Hepatocyte (in vitro differentiated cells): Measurements from ENCODE around the gene ZDHHC7. TPM values are rescaled to one million over a fixed set of nuclear protein-coding genes. Genes with fewer than 3 reads are reported as not detected.

Source experiments
- DNase-seq: peaks from one replicate; pipeline ENCODE4 v3.0.0-alpha.2; 2016; ENCODE audit warnings: low spot score
- H2AFZ ChIP-seq: fragments of 200-600 bp; sonication (generic); 2 replicates; pipeline ENCODE4 v1.6.0; 2016; ENCODE audit warnings: antibody characterized with exemption, mild to moderate bottlenecking
- H3K27ac ChIP-seq: fragments of 200-600 bp; sonication (generic); 2 replicates; pipeline ENCODE4 v1.5.1; 2016; ENCODE audit warnings: mild to moderate bottlenecking
- H3K27me3 ChIP-seq: fragments of 200-600 bp; sonication (generic); 2 replicates; pipeline ENCODE4 v1.6.1; 2016
- H3K36me3 ChIP-seq: fragments of 200-600 bp; sonication (generic); replicated peaks from 2 replicates; pipeline ENCODE4 v1.5.1; 2016; ENCODE audit warnings: low read depth; ENCODE audit not compliant: insufficient read depth
- H3K4me1 ChIP-seq: fragments of 200-600 bp; sonication (generic); 2 replicates; pipeline ENCODE4 v1.5.1; 2016; ENCODE audit warnings: mild to moderate bottlenecking, moderate library complexity; ENCODE audit not compliant: insufficient read depth
- H3K4me2 ChIP-seq: fragments of 200-600 bp; sonication (generic); 2 replicates; pipeline ENCODE4 v1.6.0; 2016
- H3K4me3 ChIP-seq: fragments of 200-600 bp; sonication (generic); 2 replicates; pipeline ENCODE4 v1.5.1; 2016; ENCODE audit warnings: mild to moderate bottlenecking
- H3K79me2 ChIP-seq: fragments of 200-600 bp; sonication (generic); 2 replicates; pipeline ENCODE4 v1.6.0; 2017; ENCODE audit warnings: mild to moderate bottlenecking
- H3K9me2 ChIP-seq: fragments of 200-600 bp; sonication (generic); replicated peaks from 2 replicates; pipeline ENCODE4 v1.6.0; 2017; ENCODE audit warnings: mild to moderate bottlenecking; ENCODE audit not compliant: insufficient read depth
- H3K9me3 ChIP-seq: fragments of 200-600 bp; sonication (generic); 2 replicates; pipeline ENCODE4 v1.5.1; 2016; ENCODE audit warnings: low read depth, mild to moderate bottlenecking
- H4K20me1 ChIP-seq: fragments of 200-600 bp; sonication (generic); 2 replicates; pipeline ENCODE4 v1.6.0; 2016; ENCODE audit warnings: mild to moderate bottlenecking; ENCODE audit not compliant: insufficient read depth, poor library complexity, severe bottlenecking
- EZH2 ChIP-seq: fragments of 200-600 bp; sonication (generic); IDR thresholded peaks from 2 replicates; pipeline ENCODE4 v1.6.1; 2016; ENCODE audit warnings: antibody characterized with exemption, mild to moderate bottlenecking, borderline replicate concordance
- EZH2phosphoT487 ChIP-seq: fragments of 200-600 bp; sonication (generic); IDR thresholded peaks from one replicate; pipeline ENCODE4 v1.6.1; 2018; ENCODE audit warnings: antibody characterized with exemption, mild to moderate bottlenecking, low read depth, moderate library complexity; ENCODE audit not compliant: unreplicated experiment, severe bottlenecking
- WGBS: methylation state at CpG from one replicate; pipeline ENCODE4 v1.1.6; 2016; ENCODE audit warnings: low lambda C conversion rate; ENCODE audit errors: missing lambda C conversion rate; 5-methylcytosine and 5-hydroxymethylcytosine counted together
- polyA plus RNA-seq: library from polyadenylated mRNA; unstranded; fragments of >200 nt; fragmentation: Nextera tagmentation; extraction: Ambion mirVana; gene quantifications from 2 replicates; pipeline ENCODE4 v1.2.1, GENCODE V29; 2016
- total RNA-seq: library from RNA; depleted of rRNA; stranded (reverse); fragments of >200 nt; gene quantifications from 2 replicates; pipeline ENCODE4 v1.2.3, GENCODE V29; 2014
- TF ChIP-seq, protein P1 (sequence below): fragments of 200-600 bp; sonication (generic); IDR thresholded peaks from 2 replicates; pipeline ENCODE4 v1.5.1; 2016; ENCODE audit warnings: antibody characterized with exemption, mild to moderate bottlenecking; ENCODE audit not compliant: poor library complexity

The ZDHHC7 gene
- total and polyA plus RNA-seq, 2 experiments from 2014 or later: 51.4 to 65.2 TPM

DNA sequence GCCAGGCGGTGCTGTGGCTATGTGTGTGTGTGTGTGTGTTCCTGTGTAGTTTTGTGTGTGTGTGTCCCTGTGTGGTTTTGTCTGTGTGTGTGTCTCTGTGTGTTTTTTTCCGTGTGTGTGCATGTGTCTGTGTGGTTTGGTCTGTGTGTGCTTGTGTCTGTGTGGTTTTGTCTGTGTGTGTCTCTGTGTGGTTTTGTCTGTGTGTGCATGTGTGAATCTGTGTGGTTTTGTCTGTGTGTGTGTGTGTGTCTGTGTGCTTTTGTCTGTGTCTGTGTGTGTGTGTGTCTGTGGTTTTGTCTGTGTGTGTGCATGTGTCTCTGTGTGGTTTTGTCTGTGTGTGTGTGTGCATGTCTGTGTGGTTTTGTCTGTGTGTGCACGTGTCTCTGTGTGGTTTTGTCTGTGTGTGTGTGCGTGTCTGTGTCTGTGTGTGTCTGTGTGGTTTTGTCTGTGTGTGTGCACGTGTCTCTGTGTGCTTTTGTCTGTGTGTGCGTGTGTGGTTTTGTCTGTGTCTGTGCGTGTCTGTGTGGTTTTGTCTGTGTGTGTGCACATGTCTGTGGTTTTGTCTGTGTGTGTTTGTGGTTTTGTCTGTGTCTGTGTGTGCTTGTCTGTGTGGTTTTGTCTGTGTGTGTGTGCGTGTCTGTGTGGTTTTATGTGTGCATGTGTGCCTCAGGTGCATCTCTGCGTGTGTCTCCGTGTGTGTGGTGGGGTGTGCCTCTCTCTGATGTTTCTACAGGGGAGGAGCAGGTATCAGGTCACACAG is 62.3 kb downstream of the ZDHHC7 start:
- Histone ChIP-seq H3K9me3 (no peaks in the 10 kb centered on the region), H3K9me2 (no peaks in the 10 kb centered on the region), H3K27me3 (no peaks in the 10 kb centered on the region), H3K4me3 (no peak overlapping the region), H3K4me1 (peaks cover 26% of the 10 kb centered on the region), H3K36me3 (no peaks in the 10 kb centered on the region), H2AFZ (no peak overlapping the region), H4K20me1 (no peaks in the 10 kb centered on the region), H3K27ac (peak overlapping the region; percentile 26), H3K79me2 (no peaks in the 10 kb centered on the region), H3K4me2 (no peak overlapping the region)
- no peak for DNase-seq
- 79% methylated on average over 9 of the region's 10 CpGs for WGBS
- TF ChIP-seq EZH2: no peak
- TF ChIP-seq, protein P1, sequence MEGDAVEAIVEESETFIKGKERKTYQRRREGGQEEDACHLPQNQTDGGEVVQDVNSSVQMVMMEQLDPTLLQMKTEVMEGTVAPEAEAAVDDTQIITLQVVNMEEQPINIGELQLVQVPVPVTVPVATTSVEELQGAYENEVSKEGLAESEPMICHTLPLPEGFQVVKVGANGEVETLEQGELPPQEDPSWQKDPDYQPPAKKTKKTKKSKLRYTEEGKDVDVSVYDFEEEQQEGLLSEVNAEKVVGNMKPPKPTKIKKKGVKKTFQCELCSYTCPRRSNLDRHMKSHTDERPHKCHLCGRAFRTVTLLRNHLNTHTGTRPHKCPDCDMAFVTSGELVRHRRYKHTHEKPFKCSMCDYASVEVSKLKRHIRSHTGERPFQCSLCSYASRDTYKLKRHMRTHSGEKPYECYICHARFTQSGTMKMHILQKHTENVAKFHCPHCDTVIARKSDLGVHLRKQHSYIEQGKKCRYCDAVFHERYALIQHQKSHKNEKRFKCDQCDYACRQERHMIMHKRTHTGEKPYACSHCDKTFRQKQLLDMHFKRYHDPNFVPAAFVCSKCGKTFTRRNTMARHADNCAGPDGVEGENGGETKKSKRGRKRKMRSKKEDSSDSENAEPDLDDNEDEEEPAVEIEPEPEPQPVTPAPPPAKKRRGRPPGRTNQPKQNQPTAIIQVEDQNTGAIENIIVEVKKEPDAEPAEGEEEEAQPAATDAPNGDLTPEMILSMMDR: no peak
- no peak for TF ChIP-seq EZH2phosphoT487

DNA sequence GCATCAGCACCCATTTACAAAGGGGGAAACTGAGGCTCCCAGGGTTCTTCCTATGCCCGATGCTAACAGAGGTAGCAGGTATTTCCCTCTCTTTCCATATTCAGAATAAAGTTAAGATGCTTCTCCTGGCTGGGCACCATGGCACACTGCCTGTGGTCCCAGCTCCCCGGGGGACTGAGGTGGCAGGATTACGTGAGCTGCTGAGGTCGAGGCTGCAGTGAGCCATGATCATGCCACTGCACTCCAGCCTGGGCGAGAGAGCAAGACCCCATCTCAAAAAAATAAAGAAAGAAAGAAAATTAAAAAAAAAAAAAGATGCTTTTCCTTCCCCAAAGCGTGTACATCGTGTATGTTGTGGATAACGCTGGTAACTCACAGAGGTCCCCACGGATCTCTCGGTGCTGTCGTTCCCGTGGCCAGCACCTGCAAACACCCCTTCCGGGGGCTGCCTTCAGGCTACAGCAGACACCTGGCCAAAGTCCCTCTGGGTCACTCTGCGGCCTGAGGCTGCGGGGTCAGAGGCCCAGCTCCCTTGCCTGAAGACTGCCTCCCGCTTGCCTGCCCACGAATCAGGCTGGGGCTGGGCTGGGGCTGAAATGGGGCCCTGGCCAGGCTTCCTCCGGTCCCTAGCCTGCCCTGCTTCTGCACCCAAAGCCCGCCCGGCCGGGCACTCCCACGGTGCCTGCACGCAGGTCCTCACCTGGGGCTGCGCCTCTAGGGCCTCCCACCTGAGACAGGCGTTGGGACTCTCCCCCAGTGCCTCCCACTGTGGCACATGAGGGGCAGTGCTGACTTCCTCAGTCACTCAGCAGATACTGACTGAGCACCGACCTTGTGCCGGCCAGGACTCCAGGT is 63.1 kb downstream of the ZDHHC7 start:
- Histone ChIP-seq H3K27me3 (no peaks in the 10 kb centered on the region), H3K36me3 (no peaks in the 10 kb centered on the region), H3K9me2 (no peaks in the 10 kb centered on the region), H3K4me3 (no peak overlapping the region), H3K9me3 (no peaks in the 10 kb centered on the region), H2AFZ (no peak overlapping the region), H4K20me1 (no peaks in the 10 kb centered on the region), H3K27ac (no peak overlapping the region), H3K79me2 (no peaks in the 10 kb centered on the region), H3K4me2 (no peak overlapping the region), H3K4me1 (peaks cover 20% of the 10 kb centered on the region)
- WGBS: 78% methylated on average over 27 of the region's 27 CpGs
- no peak for DNase-seq
- TF ChIP-seq, protein P1: no peak
- TF ChIP-seq EZH2: no peak
- no peak for TF ChIP-seq EZH2phosphoT487

- Histone ChIP-seq H3K4me3 (no peak overlapping the region), H3K27ac (peak overlapping the region; percentile 82), H3K9me3 (no peaks in the 10 kb centered on the region), H3K4me2 (no peak overlapping the region), H2AFZ (no peak overlapping the region), H3K9me2 (no peaks in the 10 kb centered on the region), H3K27me3 (no peaks in the 10 kb centered on the region), H3K79me2 (no peaks in the 10 kb centered on the region), H4K20me1 (no peaks in the 10 kb centered on the region), H3K36me3 (no peaks in the 10 kb centered on the region), H3K4me1 (peaks cover 14% of the 10 kb centered on the region)
- no peak for TF ChIP-seq EZH2phosphoT487
- TF ChIP-seq, protein P1: no peak
- no peak for TF ChIP-seq EZH2
- DNase-seq: peak; percentile 69
- 46% methylated on average over 9 of the region's 9 CpGs for WGBS
Observed at GRCh38 chr16:84947022-84947421, 64.3 kb downstream of the ZDHHC7 start.
